ENCODE measurements around the gene ZNF486.
"Not testable (repeated sequence)": the region's sequence is repeated elsewhere in the genome, so short reads cannot be mapped to it uniquely, and the experiment has no call there.

The ZNF486 gene
- 13.1 reads per million, percentile 37 among the genes with 10 or more reads in this experiment for total RNA-seq

GRCh38 chr19:20167020-20167644 is at the start of gene ZNF486:
Gene ZNF486, plus strand, starts transcription at chr19:20167214. Its CDS starts 117 bp downstream, at chr19:20167331.
- peak; percentile 90 for DNase-seq

- DNase-seq, result not testable (repeated sequence)
Measured at GRCh38 chr19:20118064-20118839, 48.8 kb upstream of the ZNF486 start.

GRCh38 chr19:20124879-20125278 is 42.1 kb upstream of the ZNF486 start:
- no peak for DNase-seq

GRCh38 chr19:20132933-20133332 is 34.1 kb upstream of the ZNF486 start:
- DNase-seq, result not testable (repeated sequence)

- not testable (repeated sequence) for DNase-seq
Measured at GRCh38 chr19:20137714-20138113, 29.3 kb upstream of the ZNF486 start.

GRCh38 chr19:20151617-20152145 is 15.3 kb upstream of the ZNF486 start:
- no peak for DNase-seq

GRCh38 chr19:20152506-20152905 is 14.5 kb upstream of the ZNF486 start:
- not testable (repeated sequence) for DNase-seq

- DNase-seq, result no peak
Measured at GRCh38 chr19:20153281-20153680, 13.7 kb upstream of the ZNF486 start.

- no peak for DNase-seq
Measured at GRCh38 chr19:20154636-20155035, 12.4 kb upstream of the ZNF486 start.

- DNase-seq, result peak; percentile 4
Measured at GRCh38 chr19:20162821-20163220, 4.2 kb upstream of the ZNF486 start.

GRCh38 chr19:20164456-20164855 is 2.6 kb upstream of the ZNF486 start:
- DNase-seq, result no peak

- DNase-seq, result no peak
Measured at GRCh38 chr19:20165971-20166592, 932 bp upstream of the ZNF486 start.

GRCh38 chr19:20167651-20168122 is 673 bp downstream of the ZNF486 start:
- no peak for DNase-seq

GRCh38 chr19:20171285-20171684 is 4.3 kb downstream of the ZNF486 start:
- DNase-seq, result no peak

GRCh38 chr19:20175848-20176247 is 8.8 kb downstream of the ZNF486 start:
- not testable (repeated sequence) for DNase-seq

- not testable (repeated sequence) for DNase-seq
Measured at GRCh38 chr19:20179956-20180355, 12.9 kb downstream of the ZNF486 start.

- DNase-seq, result no peak
Measured at GRCh38 chr19:20182222-20182785, 15.3 kb downstream of the ZNF486 start.

- no peak for DNase-seq
Measured at GRCh38 chr19:20186174-20186573, 19.2 kb downstream of the ZNF486 start.

GRCh38 chr19:20197747-20198146 is 30.7 kb downstream of the ZNF486 start:
- no peak for DNase-seq

- no peak for DNase-seq
Measured at GRCh38 chr19:20209051-20209450, 42.0 kb downstream of the ZNF486 start.

GRCh38 chr19:20214366-20214765 is 47.4 kb downstream of the ZNF486 start:
- not testable (repeated sequence) for DNase-seq

- DNase-seq, result not testable (repeated sequence)
Measured at GRCh38 chr19:20221605-20222004, 54.6 kb downstream of the ZNF486 start.

GRCh38 chr19:20233105-20233504 is 66.1 kb downstream of the ZNF486 start:
- DNase-seq, result no peak

Measured in effector CD4-positive, alpha-beta T cell (primary cell).